ENCODE results near the gene TSHZ3. TPM values are rescaled to one million over a fixed set of nuclear protein-coding genes. Genes with fewer than 3 reads are reported as not detected.

Gene TSHZ3
- total RNA-seq, 1 experiment from 2014 or later: not detected

GRCh38 chr19:31283701-31284100, 65.5 kb downstream of the TSHZ3 start:
- no TSS peak for BruUV-seq (replicated peaks)
- Mint-ChIP-seq H3K36me3 (ENCODE audit: insufficient read depth, unreplicated experiment) (peaks cover 5% of the 10 kb centered on the region), H3K27me3 (ENCODE audit: insufficient read depth, unreplicated experiment) (no peaks in the 10 kb centered on the region), H3K4me3 (ENCODE audit: unreplicated experiment) (no peak overlapping the region), H3K9me3 (ENCODE audit: unreplicated experiment) (peaks cover 13% of the 10 kb centered on the region), H3K27ac (ENCODE audit: low read depth, unreplicated experiment) (no peak overlapping the region), H3K4me1 (ENCODE audit: insufficient read depth, unreplicated experiment) (no peaks in the 10 kb centered on the region)
- no peak for DNase-seq (ENCODE audit: unreplicated experiment)
- TF ChIP-seq CTCF (IDR thresholded peaks at IDR 0.05; ENCODE audit: unreplicated experiment): no peak
- CTCF ChIA-PET: no interaction called here
- intact Hi-C loops (cut with micrococcal nuclease): no loop called here
- POLR2A ChIA-PET: no interaction called here

- DNase-seq (ENCODE audit: unreplicated experiment): no peak
- TF ChIP-seq CTCF (IDR thresholded peaks at IDR 0.05; ENCODE audit: unreplicated experiment): no peak
- no peak overlapping the region for H3K27ac Mint-ChIP-seq (ENCODE audit: low read depth, unreplicated experiment)
- BruUV-seq (replicated peaks): no TSS peak
- peaks cover 15% of the 10 kb centered on the region for H3K9me3 Mint-ChIP-seq (ENCODE audit: unreplicated experiment)
- CTCF ChIA-PET: no interaction called here
- H3K4me3 Mint-ChIP-seq (ENCODE audit: unreplicated experiment): no peak overlapping the region
- no peaks in the 10 kb centered on the region for H3K27me3 Mint-ChIP-seq (ENCODE audit: insufficient read depth, unreplicated experiment)
- intact Hi-C loops (cut with micrococcal nuclease): no loop called here
- H3K4me1 Mint-ChIP-seq (ENCODE audit: insufficient read depth, unreplicated experiment): no peaks in the 10 kb centered on the region
- H3K36me3 Mint-ChIP-seq (ENCODE audit: insufficient read depth, unreplicated experiment): peaks cover 5% of the 10 kb centered on the region
- POLR2A ChIA-PET: no interaction called here
Observed at GRCh38 chr19:31282346-31282745, 66.9 kb downstream of the TSHZ3 start.

- intact Hi-C loops (cut with micrococcal nuclease): no loop called here
- H3K4me3 Mint-ChIP-seq (ENCODE audit: unreplicated experiment): no peak overlapping the region
- no TSS peak for BruUV-seq (replicated peaks)
- H3K27me3 Mint-ChIP-seq (ENCODE audit: insufficient read depth, unreplicated experiment): no peaks in the 10 kb centered on the region
- no peak for TF ChIP-seq CTCF (IDR thresholded peaks at IDR 0.05; ENCODE audit: unreplicated experiment)
- peaks cover 11% of the 10 kb centered on the region for H3K9me3 Mint-ChIP-seq (ENCODE audit: unreplicated experiment)
- POLR2A ChIA-PET: no interaction called here
- H3K27ac Mint-ChIP-seq (ENCODE audit: low read depth, unreplicated experiment): no peak overlapping the region
- peaks cover under 1% of the 10 kb centered on the region for H3K36me3 Mint-ChIP-seq (ENCODE audit: insufficient read depth, unreplicated experiment)
- CTCF ChIA-PET: no interaction called here
- no peaks in the 10 kb centered on the region for H3K4me1 Mint-ChIP-seq (ENCODE audit: insufficient read depth, unreplicated experiment)
- no peak for DNase-seq (ENCODE audit: unreplicated experiment)
Observed at GRCh38 chr19:31280287-31281006, 68.8 kb downstream of the TSHZ3 start.

DNA sequence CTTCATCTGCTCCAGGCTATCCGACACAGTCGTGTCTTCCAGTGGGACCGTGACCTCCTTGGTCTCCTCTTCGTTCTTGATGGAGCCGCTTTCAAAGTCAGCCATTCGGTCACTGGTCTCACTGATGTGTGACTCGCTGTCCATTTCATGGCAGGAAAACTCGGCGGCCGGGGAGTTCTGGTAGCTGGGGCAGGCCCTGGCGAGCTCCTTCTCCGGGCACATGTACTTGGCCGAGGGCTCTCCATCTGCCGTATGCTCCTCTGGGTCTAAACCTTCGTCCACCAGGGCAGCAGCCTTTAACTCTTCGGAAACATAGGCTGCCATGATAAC, 69.8 kb downstream of the TSHZ3 start:
- Mint-ChIP-seq H3K27me3 (ENCODE audit: insufficient read depth, unreplicated experiment) (no peaks in the 10 kb centered on the region), H3K36me3 (ENCODE audit: insufficient read depth, unreplicated experiment) (no peaks in the 10 kb centered on the region), H3K4me3 (ENCODE audit: unreplicated experiment) (no peak overlapping the region), H3K4me1 (ENCODE audit: insufficient read depth, unreplicated experiment) (no peaks in the 10 kb centered on the region), H3K27ac (ENCODE audit: low read depth, unreplicated experiment) (no peak overlapping the region), H3K9me3 (ENCODE audit: unreplicated experiment) (peaks cover 11% of the 10 kb centered on the region)
- TF ChIP-seq CTCF (IDR thresholded peaks at IDR 0.05; ENCODE audit: unreplicated experiment): no peak
- no TSS peak for BruUV-seq (replicated peaks)
- DNase-seq (ENCODE audit: unreplicated experiment): no peak
- intact Hi-C loops (cut with micrococcal nuclease): no loop called here
- CTCF ChIA-PET: no interaction called here
- POLR2A ChIA-PET: no interaction called here

Measured in MCF 10A (cell line).